ENCODE data around the gene ROR1.

GRCh38 chr1:63757334-63757733 lies 16.5 kb upstream of the ROR1 start:
- TF ChIP-seq EP300 (IDR thresholded peaks at IDR 0.05) = no peak
- TF ChIP-seq, protein P1, sequence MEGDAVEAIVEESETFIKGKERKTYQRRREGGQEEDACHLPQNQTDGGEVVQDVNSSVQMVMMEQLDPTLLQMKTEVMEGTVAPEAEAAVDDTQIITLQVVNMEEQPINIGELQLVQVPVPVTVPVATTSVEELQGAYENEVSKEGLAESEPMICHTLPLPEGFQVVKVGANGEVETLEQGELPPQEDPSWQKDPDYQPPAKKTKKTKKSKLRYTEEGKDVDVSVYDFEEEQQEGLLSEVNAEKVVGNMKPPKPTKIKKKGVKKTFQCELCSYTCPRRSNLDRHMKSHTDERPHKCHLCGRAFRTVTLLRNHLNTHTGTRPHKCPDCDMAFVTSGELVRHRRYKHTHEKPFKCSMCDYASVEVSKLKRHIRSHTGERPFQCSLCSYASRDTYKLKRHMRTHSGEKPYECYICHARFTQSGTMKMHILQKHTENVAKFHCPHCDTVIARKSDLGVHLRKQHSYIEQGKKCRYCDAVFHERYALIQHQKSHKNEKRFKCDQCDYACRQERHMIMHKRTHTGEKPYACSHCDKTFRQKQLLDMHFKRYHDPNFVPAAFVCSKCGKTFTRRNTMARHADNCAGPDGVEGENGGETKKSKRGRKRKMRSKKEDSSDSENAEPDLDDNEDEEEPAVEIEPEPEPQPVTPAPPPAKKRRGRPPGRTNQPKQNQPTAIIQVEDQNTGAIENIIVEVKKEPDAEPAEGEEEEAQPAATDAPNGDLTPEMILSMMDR (IDR thresholded peaks at IDR 0.05) = no peak
